Gastrocnemius medialis (tissue), 4 donors: ENCODE measurements around the gene HLA-DQB1.

ENCODE experiments used
- CTCF ChIP-seq, 5 experiments: fragments of 450-650 bp in 3 of 5; fragments of 200-600 bp in 2 of 5; sonication (generic) in 2 of 5; IDR thresholded peaks in 4 of 5; conservative IDR thresholded peaks in 1 of 5; 1 replicate in 4 of 5; 2 replicates in 1 of 5; pipeline ENCODE4 v1.5.1; 2016 to 2019; ENCODE audit warnings: antibody characterized with exemption in 5 of 5, mild to moderate bottlenecking in 3 of 5, moderate library complexity in 3 of 5
- POLR2A ChIP-seq, 2 donors: fragments of 450-650 bp; IDR thresholded peaks; one replicate each; pipeline ENCODE4 v1.6.1; 2017; ENCODE audit warnings: antibody characterized with exemption in 2 of 2, mild to moderate bottlenecking in 2 of 2, moderate library complexity in 2 of 2

- TF ChIP-seq CTCF (IDR thresholded peaks at IDR 0.05 in 4 of 5, conservative IDR thresholded peaks at IDR 0.05 in 1 of 5): no peak
- TF ChIP-seq POLR2A (IDR thresholded peaks at IDR 0.05): no peak
Measured at GRCh38 chr6:32610682-32611296, 55.7 kb downstream of the HLA-DQB1 start.
